ENCODE data around the gene PRR33. TPM values are rescaled to one million over a fixed set of nuclear protein-coding genes. Genes with fewer than 3 reads are reported as not detected.

PRR33 gene
- total and polyA plus RNA-seq, 10 of the 15 experiments (the other 5 are each of a cell fraction or from before 2014, with no cell fraction given): 0.02 to 1.0 (median 0.38) TPM; not detected in 6

DNA sequence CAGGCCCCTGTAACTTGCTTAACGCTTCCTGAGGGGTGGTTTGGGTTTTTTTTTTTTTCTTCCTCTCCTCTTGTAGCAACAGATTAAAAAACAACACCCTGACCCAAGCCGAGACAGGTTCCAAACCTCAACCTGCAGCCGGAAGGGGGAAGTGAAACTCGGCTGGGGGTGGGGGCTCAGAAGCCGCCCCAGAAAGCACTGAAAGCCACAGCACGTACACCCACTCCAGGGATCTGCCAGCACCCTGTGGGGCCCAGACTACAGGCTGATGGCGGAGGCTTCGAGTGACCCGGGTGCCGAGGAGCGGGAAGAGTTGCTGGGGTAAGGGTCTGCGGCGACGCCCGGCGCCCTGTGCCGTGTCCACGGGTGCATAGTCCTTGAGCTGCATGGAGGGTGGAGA is 38.8 kb downstream of the PRR33 start, which contains the start of gene LSP1 (continued):
- TF ChIP-seq CEBPZ (IDR thresholded peaks at IDR 0.05; ENCODE audit: low read depth, low read length) (no peak), CHD1 (IDR thresholded peaks at IDR 0.05; ENCODE audit: low read depth, low read length) (no peak), SMARCA5 (IDR thresholded peaks at IDR 0.05) (no peak), POLR2AphosphoS2 (IDR thresholded peaks at IDR 0.05; ENCODE audit: low read depth, low read length) (no peak; the same call in 1 of the 2 replicates), CHD2 (IDR thresholded peaks at IDR 0.05; ENCODE audit: borderline replicate concordance, low read depth, low read length) (peak; percentile 92), FOS (IDR thresholded peaks at IDR 0.05; ENCODE audit: borderline replicate concordance, extremely low read depth, insufficient read length) (no peak), MXI1 (IDR thresholded peaks at IDR 0.05; ENCODE audit: low read depth, low read length) (peak; percentile 73), SMAD5 (IDR thresholded peaks at IDR 0.05; ENCODE audit: low read depth) (no peak; the same call in 1 of the 2 replicates), NR2C1 (IDR thresholded peaks at IDR 0.05) (no peak; the same call in 1 of the 2 replicates), JUND (IDR thresholded peaks at IDR 0.05; ENCODE audit: low read depth, low read length) (peak; percentile 51; the same call in 1 of the 2 replicates), FOXM1 (IDR thresholded peaks at IDR 0.05; ENCODE audit: low read depth, low read length) (no peak), GABPA (IDR thresholded peaks at IDR 0.05; ENCODE audit: low read depth) (no peak), TCF3 (IDR thresholded peaks at IDR 0.05; ENCODE audit: borderline replicate concordance, insufficient read depth, low read depth, low read length) (peak; percentile 95), KLF5 (IDR thresholded peaks at IDR 0.05; ENCODE audit: partially characterized antibody) (peak; percentile 92), USF1 (IDR thresholded peaks at IDR 0.05; ENCODE audit: borderline replicate concordance, extremely low read length, insufficient read depth, low read depth, low read length) (no peak)
- TF ChIP-seq, protein P1, sequence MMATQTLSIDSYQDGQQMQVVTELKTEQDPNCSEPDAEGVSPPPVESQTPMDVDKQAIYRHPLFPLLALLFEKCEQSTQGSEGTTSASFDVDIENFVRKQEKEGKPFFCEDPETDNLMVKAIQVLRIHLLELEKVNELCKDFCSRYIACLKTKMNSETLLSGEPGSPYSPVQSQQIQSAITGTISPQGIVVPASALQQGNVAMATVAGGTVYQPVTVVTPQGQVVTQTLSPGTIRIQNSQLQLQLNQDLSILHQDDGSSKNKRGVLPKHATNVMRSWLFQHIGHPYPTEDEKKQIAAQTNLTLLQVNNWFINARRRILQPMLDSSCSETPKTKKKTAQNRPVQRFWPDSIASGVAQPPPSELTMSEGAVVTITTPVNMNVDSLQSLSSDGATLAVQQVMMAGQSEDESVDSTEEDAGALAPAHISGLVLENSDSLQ (IDR thresholded peaks at IDR 0.05): 0 out of 2 replicates have a peak, but pooled peaks have one; percentile 28
- TF ChIP-seq, protein P2, sequence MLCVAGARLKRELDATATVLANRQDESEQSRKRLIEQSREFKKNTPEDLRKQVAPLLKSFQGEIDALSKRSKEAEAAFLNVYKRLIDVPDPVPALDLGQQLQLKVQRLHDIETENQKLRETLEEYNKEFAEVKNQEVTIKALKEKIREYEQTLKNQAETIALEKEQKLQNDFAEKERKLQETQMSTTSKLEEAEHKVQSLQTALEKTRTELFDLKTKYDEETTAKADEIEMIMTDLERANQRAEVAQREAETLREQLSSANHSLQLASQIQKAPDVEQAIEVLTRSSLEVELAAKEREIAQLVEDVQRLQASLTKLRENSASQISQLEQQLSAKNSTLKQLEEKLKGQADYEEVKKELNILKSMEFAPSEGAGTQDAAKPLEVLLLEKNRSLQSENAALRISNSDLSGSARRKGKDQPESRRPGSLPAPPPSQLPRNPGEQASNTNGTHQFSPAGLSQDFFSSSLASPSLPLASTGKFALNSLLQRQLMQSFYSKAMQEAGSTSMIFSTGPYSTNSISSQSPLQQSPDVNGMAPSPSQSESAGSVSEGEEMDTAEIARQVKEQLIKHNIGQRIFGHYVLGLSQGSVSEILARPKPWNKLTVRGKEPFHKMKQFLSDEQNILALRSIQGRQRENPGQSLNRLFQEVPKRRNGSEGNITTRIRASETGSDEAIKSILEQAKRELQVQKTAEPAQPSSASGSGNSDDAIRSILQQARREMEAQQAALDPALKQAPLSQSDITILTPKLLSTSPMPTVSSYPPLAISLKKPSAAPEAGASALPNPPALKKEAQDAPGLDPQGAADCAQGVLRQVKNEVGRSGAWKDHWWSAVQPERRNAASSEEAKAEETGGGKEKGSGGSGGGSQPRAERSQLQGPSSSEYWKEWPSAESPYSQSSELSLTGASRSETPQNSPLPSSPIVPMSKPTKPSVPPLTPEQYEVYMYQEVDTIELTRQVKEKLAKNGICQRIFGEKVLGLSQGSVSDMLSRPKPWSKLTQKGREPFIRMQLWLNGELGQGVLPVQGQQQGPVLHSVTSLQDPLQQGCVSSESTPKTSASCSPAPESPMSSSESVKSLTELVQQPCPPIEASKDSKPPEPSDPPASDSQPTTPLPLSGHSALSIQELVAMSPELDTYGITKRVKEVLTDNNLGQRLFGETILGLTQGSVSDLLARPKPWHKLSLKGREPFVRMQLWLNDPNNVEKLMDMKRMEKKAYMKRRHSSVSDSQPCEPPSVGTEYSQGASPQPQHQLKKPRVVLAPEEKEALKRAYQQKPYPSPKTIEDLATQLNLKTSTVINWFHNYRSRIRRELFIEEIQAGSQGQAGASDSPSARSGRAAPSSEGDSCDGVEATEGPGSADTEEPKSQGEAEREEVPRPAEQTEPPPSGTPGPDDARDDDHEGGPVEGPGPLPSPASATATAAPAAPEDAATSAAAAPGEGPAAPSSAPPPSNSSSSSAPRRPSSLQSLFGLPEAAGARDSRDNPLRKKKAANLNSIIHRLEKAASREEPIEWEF (IDR thresholded peaks at IDR 0.05; ENCODE audit: insufficient replicate concordance, low read depth, low read length): no peak
